HG02943 (cell line): ENCODE measurements around the gene CACNB2.

ENCODE experiments used
- ATAC-seq: cut with Tn5 transposase; IDR thresholded peaks from one replicate; pipeline ENCODE4 v1.9.1; 2021; ENCODE audit warnings: mild to moderate bottlenecking, low read depth, moderate library complexity; ENCODE audit not compliant: unreplicated experiment

The CACNB2 gene

DNA sequence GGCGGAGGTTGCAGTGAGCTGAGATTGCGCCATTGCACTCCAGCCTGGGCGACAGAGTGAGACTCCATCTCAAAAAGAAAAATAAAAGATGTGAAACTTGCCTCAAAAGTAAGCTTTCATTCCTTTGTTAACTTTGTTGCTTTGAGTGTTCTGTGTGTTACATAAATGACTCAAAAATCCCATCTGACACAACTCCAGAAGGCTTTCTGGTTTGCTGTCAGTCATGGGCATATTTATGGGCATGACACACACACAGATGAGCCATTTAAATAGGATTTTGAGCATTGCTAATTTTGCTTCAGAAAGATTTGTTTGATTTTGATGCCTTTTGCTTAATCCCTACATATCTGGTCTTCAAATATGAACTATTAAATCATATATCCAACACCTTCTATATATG is 82.6 kb downstream of the CACNB2 start:
- ATAC-seq: no peak

DNA sequence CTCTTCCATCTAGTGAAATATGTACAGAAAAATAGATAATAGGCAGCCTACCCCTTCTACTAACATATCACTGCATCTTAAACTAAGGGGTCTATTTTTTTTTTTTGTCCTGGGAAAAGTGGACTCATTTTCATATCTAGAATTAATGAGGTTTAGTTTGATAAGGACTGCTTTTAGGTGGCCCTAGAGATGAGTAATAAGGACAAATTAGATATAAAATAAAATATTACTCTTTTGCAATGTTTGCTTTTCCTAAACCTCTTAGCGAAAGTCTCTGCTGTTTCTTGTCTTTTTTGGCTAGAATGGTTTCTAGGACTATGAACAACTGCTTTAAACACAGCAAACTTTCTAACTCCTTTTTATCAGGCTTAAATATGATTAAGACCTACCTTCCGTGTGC is 83.7 kb downstream of the CACNB2 start:
- no peak for ATAC-seq

DNA sequence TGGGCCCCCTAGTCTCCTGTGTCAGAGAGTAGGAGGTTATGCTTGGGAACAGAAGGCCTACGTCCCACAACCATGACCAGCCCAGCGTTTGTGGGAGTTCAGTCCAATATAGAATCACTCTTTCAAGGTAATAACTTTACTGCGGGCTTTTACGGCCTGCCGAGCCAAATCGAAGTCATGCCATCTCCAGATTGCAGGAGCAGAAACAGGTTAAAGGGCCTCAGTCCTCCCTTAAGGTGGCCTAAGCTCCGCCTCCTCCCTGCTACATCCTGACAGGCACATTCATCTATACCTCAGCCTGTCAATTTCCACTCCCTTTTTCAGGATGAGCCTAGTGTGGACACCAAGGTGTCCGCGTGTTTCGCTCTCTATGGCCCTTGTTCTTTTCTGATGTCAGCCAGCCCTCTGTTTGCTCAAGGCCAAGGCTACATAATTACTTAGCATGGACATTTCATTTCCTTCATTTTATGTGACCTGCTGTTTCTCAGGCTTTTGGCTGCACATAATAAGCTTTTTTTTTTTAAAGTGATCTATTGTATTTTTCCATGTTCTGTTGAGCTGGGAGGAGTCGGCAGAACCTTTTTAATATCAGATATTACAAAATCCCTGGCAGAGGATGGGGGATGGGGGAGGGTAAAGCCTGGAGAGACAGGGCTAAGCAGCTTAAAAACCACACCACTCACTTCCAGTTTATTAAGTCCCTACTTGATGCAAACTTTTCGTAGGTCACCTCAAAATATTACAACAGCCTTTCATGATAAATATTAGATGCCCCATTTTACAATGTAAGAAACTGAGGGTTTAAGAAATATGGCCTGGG is 84.6 kb downstream of the CACNB2 start:
- no peak for ATAC-seq

DNA sequence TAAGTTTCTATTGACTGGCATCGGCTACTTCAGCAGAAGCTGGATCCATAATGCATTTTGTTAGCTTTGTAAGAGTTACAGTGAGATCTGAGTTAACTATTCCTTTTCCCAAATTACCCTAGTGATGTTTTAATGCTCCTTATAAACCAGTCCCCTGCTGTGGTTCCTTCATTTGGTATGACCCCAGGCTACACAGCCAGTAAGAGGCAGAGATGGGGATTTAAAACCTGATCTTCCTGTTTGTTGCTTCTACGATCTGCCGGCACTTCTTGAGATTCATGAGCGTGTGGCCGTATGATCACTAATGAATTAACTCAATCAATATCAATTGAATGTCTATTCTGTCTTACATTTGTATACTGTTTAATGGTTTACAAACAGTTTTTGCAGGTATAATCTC is 86.1 kb downstream of the CACNB2 start:
- no peak for ATAC-seq

DNA sequence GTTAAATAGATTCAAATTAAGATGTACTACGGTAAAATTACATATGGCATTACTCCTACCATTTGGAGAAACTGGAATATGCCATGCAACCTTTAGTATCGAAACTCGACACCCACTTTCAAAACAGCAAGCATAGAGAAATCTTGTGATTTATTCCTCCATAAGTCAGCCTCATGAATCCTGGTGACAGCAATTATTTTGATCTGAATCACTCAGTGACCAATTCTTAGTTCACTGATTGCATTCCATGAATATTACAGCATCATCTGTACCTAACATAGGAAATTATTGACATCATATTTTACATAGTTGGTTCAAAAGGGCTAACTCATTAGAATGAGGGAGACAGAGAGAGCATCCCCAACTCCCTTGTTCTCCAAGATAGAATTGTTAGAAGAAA is 89.6 kb downstream of the CACNB2 start:
- no peak for ATAC-seq

DNA sequence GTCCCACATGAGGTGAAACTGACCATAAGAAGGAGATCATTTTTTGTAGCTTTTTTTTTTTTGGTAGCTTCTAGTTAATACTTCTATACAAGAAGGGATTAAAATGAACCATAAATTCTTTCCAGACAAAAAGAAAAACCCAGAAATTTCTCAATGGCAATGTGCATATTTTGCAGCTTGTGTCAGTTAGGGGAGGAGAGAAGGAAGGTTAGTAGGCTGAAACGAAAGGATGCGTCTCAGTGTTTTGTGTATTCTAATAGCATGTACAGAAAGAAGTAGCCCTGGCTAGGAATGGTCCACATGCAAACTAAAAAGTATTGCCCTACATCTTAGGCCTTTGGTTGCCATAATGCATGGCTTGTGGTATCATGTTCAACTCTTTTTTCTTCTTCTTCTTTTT is 90.6 kb downstream of the CACNB2 start:
- no peak for ATAC-seq

DNA sequence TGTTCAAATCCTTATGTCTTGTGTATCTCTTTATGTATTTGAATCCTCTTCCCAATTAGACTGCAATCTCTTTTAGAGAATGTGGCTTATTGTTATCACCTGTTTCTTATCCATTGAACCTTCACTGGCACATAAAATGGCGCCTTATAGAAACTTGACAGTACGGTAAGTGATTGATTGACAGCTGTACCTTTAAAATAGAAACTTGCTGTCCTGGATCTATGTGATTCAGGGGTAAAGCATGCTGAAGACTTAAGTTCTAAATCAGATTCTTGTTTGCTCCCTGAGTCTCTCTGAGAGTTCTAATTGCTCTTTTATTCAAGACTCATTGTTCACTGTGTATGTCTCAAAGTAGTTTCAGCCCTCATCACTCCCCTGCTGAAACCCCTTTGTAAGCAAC is 91.3 kb downstream of the CACNB2 start:
- no peak for ATAC-seq

DNA sequence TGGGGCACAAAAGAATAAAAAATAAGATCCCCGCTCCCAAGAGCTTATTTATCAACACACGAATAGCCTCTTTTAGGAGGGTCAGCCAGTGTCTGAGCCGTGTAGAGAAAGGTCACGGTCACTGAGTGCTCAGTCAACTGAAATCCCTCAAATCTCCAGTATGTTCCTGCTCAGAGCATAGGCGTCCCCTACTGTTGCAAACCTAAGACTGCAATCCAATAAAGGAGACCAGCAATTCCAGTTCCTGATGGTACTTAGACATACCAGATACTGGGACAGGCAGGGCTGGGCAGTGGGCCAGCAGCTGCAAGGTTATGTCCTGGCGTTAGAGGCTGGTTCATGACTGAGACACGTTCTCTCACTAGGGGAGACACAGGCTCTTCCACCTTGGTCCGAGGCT is 93.6 kb downstream of the CACNB2 start:
- ATAC-seq: no peak

DNA sequence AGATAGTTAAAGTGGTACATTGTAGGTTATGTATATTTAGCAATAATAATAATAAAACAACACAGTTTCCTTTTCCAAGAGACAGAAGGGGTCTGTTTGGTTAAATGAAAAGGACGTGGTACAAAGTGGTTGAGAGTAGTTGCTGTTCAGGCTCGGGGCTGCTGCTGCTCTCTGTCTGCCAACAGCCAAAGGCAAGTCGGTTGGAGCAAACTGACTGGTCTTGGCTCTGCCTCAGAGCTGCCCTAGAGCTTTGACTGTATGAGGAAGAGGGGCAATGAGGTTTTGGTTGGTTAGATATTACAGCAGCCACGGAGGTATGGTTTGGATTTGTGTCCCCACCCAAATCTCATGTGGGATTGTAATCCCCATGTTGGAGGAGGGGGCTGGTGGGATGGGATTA is 95.3 kb downstream of the CACNB2 start:
- no peak for ATAC-seq

DNA sequence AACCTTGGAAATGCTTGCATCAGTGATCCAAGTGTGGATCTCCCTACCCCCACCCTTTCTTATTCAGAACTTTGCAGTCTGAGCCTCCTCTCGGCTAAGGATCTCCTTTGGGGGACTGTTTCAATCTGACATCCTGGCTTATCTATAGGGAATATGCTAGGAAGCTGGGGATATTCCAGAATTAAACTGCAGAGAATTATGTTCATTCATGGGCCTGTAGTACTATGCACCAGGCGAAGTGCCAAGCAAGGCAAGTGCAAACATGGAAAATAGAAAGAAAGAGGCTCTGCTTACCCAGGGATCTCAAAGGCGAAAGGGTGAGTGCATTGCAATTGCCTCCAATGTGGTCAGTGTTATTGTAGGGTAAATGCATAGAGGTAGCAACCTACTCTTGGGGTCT is 96.5 kb downstream of the CACNB2 start:
- ATAC-seq: no peak

DNA sequence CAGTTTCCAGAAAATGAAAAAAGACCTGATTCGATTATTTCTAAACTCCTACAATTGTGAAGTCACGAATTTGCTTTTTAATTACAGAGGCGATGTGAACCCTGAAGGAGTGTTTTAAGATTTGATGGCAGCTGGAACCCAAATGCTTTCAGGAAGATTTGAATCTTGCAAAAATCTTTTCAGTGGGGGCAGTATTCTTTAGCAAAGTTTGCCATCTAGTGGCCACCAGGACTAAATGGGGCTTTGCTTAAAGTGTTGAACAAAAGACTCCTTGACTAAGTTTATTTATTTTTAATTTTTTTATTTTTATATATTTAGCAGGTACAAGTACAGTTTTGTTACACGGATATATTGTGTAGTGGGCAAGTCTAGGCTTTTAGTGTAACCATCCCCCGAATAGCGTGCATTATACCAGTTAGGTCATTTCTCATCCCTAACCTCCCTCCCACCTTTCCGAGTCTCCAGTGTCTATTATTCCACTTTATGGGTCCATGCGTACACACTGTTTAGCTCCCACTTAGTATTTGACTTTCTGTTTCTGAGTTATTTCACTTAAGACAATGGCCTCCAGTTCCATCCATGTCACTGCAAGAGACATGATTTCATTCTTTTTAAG is 98.8 kb downstream of the CACNB2 start:
- ATAC-seq: no peak

DNA sequence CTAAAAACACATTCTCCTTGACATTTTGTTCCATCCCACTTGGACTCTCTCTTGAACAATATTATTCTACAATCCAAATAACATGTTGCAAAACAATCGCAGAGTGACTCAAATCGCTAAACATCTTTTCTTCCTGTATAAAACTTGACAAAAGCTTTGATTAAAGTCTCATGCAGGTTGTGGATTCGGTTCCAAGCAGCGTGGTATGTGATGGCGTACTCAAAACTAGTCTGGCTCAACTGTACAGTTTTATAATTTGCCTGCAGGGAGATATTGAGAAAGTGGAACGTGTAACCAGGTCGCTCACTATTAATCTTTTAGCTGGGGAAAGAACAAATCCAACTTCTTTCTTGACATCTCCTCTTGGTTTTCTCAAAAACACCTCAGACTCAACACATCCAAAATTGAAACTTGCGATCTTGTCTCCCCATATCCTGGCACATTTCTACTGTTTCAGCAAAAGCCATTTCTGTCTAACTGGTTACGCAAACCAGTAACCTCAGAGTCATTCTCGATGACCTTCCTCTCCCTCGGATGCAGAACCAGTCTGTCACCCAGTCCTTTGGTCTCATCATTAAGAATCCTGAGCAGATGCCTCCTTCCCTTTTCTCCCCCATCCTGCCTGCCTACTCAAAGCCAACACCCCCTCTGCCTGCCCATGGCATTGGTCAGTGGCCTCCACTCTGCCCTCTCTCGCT is 100.1 kb downstream of the CACNB2 start:
- ATAC-seq: no peak

DNA sequence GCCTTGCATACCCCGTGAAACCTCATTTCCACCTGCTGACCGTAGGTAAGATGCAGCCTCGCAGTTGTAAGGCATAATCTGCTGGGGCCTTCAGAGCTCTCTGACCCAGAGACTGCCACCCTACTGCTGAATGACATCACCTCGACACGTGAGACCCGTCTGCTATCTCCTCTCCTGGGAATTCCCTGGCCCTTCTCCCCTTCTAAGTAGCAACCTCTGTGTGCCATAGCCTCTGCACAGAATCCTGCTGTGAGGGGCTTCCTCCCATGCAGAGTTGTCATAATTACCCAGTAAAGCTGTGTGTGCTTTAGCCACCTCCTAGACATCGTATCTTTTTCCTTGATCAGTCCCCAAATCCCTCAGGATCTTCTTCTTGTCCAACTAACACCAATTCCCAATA is 106.7 kb downstream of the CACNB2 start:
- ATAC-seq: no peak

DNA sequence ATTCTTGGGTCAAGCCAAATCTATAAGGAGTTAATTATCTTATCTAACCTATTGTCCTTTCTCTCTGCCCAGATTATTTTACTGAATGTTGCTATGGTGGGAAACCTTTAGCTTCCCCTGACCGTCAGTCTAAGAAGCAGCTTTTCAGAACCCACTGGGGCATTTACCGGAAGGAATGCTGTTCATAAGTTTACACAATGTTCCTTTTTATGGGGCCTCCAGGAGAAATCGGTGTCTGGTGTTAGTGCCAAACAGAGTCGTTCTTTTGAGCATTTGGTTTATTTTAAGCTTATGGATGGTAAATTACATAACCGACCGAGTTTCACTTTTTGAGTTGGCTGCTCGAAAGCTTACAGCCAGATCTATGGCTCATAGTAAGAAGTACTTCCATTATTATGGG is 111.9 kb downstream of the CACNB2 start:
- no peak for ATAC-seq

DNA sequence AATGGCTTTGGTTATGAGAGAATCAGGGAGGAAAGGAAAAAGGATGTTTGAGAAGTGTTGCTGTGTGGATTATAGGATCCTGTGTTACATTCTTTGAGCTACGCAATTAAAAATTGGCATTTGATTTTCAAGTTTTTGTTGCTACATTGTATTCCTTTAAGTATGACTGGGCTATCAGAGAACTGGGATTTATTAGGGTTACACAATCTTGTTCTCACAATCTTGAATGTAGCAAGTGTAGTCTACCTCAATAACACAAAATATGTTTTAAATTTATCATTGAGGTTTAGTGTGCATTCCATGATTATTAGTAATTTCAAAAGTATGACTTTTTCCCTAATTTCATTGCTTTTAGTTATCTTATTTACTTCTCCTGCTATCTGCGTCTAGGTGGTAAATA is 113.9 kb downstream of the CACNB2 start:
- ATAC-seq: no peak

DNA sequence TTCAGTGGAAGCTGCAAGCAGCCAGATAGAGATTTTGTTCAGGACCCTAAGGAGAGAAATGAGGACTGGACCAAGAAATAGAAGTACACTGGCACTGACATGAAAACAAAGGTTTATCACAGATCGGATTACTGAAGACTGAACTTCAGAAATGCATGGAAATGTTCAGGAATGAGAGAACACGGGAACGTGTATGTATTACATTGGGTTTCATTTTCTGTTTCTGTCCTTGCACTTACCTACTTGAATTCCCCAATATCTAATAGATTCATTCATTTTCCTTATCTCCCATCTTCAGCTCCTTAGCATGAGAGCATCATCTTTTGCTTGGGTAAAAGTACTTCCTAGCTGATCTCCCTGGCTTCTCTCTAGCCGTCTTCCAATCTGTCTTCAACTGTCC is 114.5 kb downstream of the CACNB2 start:
- ATAC-seq: no peak

DNA sequence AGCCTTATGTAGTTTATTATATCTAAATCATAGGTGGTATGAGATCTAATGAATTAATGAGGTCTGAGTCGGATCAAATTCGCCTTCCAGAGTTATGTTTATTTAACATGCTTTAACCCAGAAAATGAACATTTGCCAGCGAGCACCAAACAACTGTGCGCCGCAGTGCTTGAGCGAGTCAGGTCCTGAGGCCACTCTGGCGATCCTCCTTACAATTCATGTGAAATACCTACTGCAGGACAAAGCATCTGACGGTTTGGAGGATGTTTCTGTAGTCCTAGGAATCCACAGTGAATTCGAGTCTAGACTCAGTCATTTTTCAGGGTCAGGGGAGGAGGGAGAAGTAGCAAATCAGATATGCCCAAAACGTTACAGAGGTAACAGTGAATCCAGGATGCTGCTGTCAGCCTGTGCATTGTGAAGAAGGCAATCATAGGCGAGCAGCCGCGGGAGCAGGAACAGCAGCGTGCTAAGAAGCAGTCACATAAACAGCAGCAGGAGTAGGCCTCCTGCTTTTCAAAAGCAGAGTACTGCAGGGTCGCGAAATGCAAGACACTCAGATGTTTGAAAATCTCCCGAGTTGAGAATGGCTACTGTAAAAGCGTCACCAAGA is 120.2 kb downstream of the CACNB2 start:
- no peak for ATAC-seq

DNA sequence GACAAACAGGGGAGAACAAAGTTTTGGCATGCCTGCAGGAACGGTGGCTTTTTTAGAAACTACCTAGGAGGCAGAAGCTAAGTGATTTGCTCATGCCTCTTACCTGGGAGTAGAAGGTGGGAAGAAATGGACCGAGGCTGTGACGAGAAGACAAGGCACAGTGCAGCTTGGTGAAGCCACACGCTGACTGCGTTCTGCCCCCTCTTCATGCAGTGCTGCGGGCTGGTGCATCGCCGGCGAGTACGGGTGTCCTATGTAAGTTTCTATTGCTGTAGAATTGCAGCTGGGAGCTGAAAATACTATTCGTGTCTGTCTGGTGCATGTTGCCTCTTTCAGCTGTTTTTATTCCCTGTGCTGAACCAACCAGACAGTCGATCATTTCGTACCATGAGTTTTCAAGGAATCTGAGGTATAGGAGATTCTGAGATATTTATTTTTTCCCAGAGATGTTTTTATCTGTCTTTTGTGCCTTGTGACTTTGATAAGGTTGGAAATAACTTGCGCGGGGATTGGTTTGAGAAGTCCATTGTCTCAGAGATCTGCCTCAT is 120.9 kb downstream of the CACNB2 start:
- no peak for ATAC-seq

DNA sequence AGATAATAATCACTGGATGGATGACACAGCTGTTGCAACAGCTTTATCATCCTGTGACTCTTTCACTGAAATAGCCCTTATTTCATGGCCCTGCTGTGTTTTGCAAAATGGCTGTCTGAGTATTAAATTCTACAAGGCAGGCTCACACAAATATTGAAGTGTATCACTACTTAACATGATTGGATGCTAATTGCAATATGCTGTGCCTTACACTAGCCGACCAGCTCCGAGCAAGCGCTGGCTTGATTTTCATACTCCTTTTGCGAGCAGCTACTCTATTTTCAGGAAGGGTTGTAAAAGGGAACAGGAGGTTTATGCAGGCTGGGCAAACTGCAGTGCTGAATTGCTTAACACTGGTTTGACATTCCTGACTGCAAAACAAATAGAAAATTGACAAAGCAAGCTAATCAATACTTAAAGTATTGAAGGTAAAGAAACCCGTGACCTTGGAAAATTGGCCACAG is 121.6 kb downstream of the CACNB2 start:
- ATAC-seq: no peak

DNA sequence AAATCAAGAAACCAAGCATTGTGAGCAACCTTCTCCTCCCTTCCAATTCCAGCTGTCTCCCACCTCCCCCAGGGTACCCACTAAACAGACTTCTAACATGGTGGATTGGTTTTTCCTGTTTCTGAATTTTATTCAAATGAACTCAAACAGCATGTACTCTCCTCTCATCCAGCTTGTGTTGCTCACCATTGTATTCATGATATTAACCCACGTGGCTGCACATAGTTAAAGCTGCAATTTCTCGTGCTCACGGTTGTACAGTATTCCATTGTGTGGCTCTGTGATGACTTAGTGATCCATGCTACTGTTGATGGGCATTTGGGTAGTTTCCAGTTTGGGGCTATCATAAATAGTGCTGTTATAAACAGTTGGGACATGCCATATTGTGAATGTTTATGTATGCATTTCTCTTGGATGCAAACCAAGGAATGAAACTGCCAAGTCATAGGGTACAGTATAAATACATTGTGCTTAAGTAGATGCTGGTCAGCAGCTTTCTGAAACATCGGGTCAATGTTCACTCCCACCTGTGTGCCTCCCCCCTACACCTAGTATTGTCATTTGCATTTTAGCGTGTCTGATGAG is 124.3 kb downstream of the CACNB2 start:
- ATAC-seq: no peak

DNA sequence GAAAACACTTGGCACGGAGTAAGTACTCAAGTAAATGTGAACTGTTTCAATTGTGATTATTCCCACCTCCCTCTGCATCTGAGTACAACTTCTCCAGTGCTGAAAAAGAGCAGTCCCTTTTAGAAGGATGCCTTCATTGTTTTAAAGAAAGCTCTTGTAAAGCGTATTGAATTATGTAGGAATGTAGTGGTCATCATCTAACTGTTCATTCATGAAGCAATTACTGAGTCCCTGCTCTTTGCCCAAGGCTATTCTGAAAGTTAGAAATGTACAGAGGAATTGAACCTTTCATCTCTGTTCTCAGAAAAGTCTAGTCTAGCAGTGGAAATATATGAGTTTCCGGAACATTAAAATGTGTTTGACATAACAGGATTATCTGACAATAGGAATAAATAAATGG is 127.8 kb downstream of the CACNB2 start:
- ATAC-seq: no peak
